GM18508 (cell line): ENCODE results near the gene GON4L.
"Not testable (repeated sequence)": the region's sequence is repeated elsewhere in the genome, so short reads cannot be mapped to it uniquely, and the experiment has no call there.

Experiments used
- ATAC-seq: cut with Tn5 transposase; IDR thresholded peaks from one replicate; pipeline ENCODE4 v1.9.1; 2021; ENCODE audit warnings: moderate number of reproducible peaks; ENCODE audit not compliant: insufficient read depth, unreplicated experiment

GON4L gene

GRCh38 chr1:155834296-155834926 lies 22.6 kb downstream of the GON4L start:
- ATAC-seq = no peak

- no peak for ATAC-seq
Observed at GRCh38 chr1:155833665-155834295, 23.2 kb downstream of the GON4L start.

- no peak for ATAC-seq
Observed at GRCh38 chr1:155831279-155831976, 25.6 kb downstream of the GON4L start.

- ATAC-seq = no peak
Observed at GRCh38 chr1:155827450-155827849, 29.6 kb downstream of the GON4L start.

GRCh38 chr1:155816351-155816750 lies 40.7 kb downstream of the GON4L start:
- no peak for ATAC-seq

- ATAC-seq = no peak
Observed at GRCh38 chr1:155813672-155814071, 43.3 kb downstream of the GON4L start.

GRCh38 chr1:155812878-155813277 lies 44.1 kb downstream of the GON4L start:
- no peak for ATAC-seq

- no peak for ATAC-seq
Observed at GRCh38 chr1:155809088-155809487, 47.9 kb downstream of the GON4L start.

GRCh38 chr1:155801149-155801548 lies 55.9 kb downstream of the GON4L start:
- no peak for ATAC-seq

- ATAC-seq = not testable (repeated sequence)
Observed at GRCh38 chr1:155795618-155796017, 61.4 kb downstream of the GON4L start.

- no peak for ATAC-seq
Observed at GRCh38 chr1:155794605-155795245, 62.3 kb downstream of the GON4L start.

- ATAC-seq = no peak
Observed at GRCh38 chr1:155793213-155793612, 63.8 kb downstream of the GON4L start.

GRCh38 chr1:155777582-155777981 lies 79.4 kb downstream of the GON4L start:
- ATAC-seq = no peak

- no peak for ATAC-seq
Observed at GRCh38 chr1:155776414-155776813, 80.6 kb downstream of the GON4L start.

GRCh38 chr1:155773221-155773620 lies 83.8 kb downstream of the GON4L start:
- no peak for ATAC-seq

GRCh38 chr1:155769257-155769656 lies 87.8 kb downstream of the GON4L start:
- ATAC-seq = no peak

GRCh38 chr1:155767399-155767989 lies 89.5 kb downstream of the GON4L start:
- not testable (repeated sequence) for ATAC-seq

GRCh38 chr1:155763989-155764388 lies 93.0 kb downstream of the GON4L start:
- ATAC-seq = not testable (repeated sequence)

GRCh38 chr1:155763090-155763815 lies 93.8 kb downstream of the GON4L start:
- ATAC-seq = not testable (repeated sequence)
